SK-N-SH (cell line): ENCODE data around the gene CFAP68. TPM values are rescaled to one million over a fixed set of nuclear protein-coding genes. Genes with fewer than 3 reads are reported as not detected.

Source experiments
- CTCF ChIA-PET: fragments of 300-600, 350-600 bp; formaldehyde crosslinking; extraction: SDS; loops from one replicate; lab custom pipeline; 2021; lab: Yijun Ruan, JAX
- POLR2A ChIA-PET: fragments of 350-600 bp; sonication (Branson Sonifier 250); formaldehyde crosslinking; extraction: SDS; loops from one replicate; lab custom pipeline; 2020; ENCODE audit warnings: antibody characterized with exemption, inconsistent platforms; lab: Yijun Ruan, JAX
- DNase-seq: peaks from one replicate; pipeline ENCODE4 v3.0.0; 2012
- H2AFZ ChIP-seq: fragments of 200-600 bp; sonication (generic); 2 replicates; pipeline ENCODE4 v1.8.1; 2016; ENCODE audit warnings: antibody characterized with exemption, mild to moderate bottlenecking, low read depth
- H3F3A ChIP-seq: fragments of 200-600 bp; sonication (generic); replicated peaks from 2 replicates; pipeline ENCODE3; 2016; ENCODE audit warnings: antibody characterized with exemption, mild to moderate bottlenecking; ENCODE audit not compliant: insufficient read depth
- H3K27ac ChIP-seq, 2 experiments: fragments of 200-500 bp in 1 of 2; fragments of 200-600 bp in 1 of 2; sonication (Bioruptor generic) in 1 of 2; sonication (generic), shearing (Covaris generic) in 1 of 2; 2 replicates each; pipeline versions ENCODE4 v1.5.1 to v1.6.1; 2014 to 2016; ENCODE audit warnings: low read depth in 2 of 2, inconsistent platforms in 1 of 2, low read length in 1 of 2, mild to moderate bottlenecking in 1 of 2, mixed read lengths in 1 of 2
- H3K27me3 ChIP-seq: fragments of 200-600 bp; sonication (generic), shearing (Covaris generic); 2 replicates; pipeline ENCODE4 v1.6.1; 2016; ENCODE audit warnings: mixed run types; ENCODE audit not compliant: insufficient read depth
- H3K36me3 ChIP-seq, 2 experiments: fragments of 200-500 bp in 1 of 2; fragments of 200-600 bp in 1 of 2; sonication (Bioruptor generic) in 1 of 2; sonication (generic) in 1 of 2; replicated peaks in 1 of 2; 2 replicates each; pipeline versions ENCODE3 to v1.5.1; 2014 to 2016; ENCODE audit warnings: low read length in 1 of 2, mild to moderate bottlenecking in 1 of 2; ENCODE audit not compliant: insufficient read depth in 2 of 2, control insufficient read depth in 1 of 2
- H3K4me1 ChIP-seq, 2 experiments: fragments of 200-500 bp in 1 of 2; fragments of 200-600 bp in 1 of 2; sonication (Bioruptor generic) in 1 of 2; sonication (generic), shearing (Covaris generic) in 1 of 2; 2 replicates each; pipeline versions ENCODE4 v1.5.1 to v1.6.1; 2014 to 2016; ENCODE audit warnings: low read depth in 1 of 2, low read length in 1 of 2, mixed run types in 1 of 2; ENCODE audit not compliant: insufficient read depth in 2 of 2, control insufficient read depth in 1 of 2
- H3K4me2 ChIP-seq: fragments of 200-600 bp; sonication (generic), shearing (Covaris generic); 2 replicates; pipeline ENCODE4 v1.6.1; 2017; ENCODE audit warnings: mixed run types
- H3K4me3 ChIP-seq, 2 experiments: fragments of 200-500 bp in 1 of 2; fragments of 200-600 bp in 1 of 2; sonication (Bioruptor generic) in 1 of 2; sonication (generic), shearing (Covaris generic) in 1 of 2; 2 replicates each; pipeline versions ENCODE4 v1.5.1 to v1.8.1; 2014 to 2016; ENCODE audit warnings: low read depth in 2 of 2, inconsistent platforms in 1 of 2, low read length in 1 of 2, mild to moderate bottlenecking in 1 of 2, mixed read lengths in 1 of 2, moderate library complexity in 1 of 2
- H3K79me2 ChIP-seq: fragments of 200-600 bp; sonication (generic); 2 replicates; pipeline ENCODE4 v1.8.1; 2017; ENCODE audit warnings: mild to moderate bottlenecking; ENCODE audit not compliant: insufficient read depth
- H3K9ac ChIP-seq: fragments of 200-600 bp; sonication (generic); 2 replicates; pipeline ENCODE4 v1.6.1; 2017; ENCODE audit warnings: mixed run types
- H3K9me2 ChIP-seq: fragments of 200-600 bp; sonication (generic); 2 replicates; pipeline ENCODE4 v1.6.1; 2017; ENCODE audit warnings: mixed run types
- H3K9me3 ChIP-seq: fragments of 200-600 bp; sonication (generic); 2 replicates; pipeline ENCODE4 v1.6.1; 2017; ENCODE audit warnings: mixed run types, mild to moderate bottlenecking, moderate library complexity
- H4K20me1 ChIP-seq: fragments of 200-600 bp; sonication (generic); 2 replicates; pipeline ENCODE4 v1.6.1; 2017; ENCODE audit warnings: mild to moderate bottlenecking, mixed run types; ENCODE audit not compliant: insufficient read depth
- CHD2 ChIP-seq: fragments of 150-350 bp; IDR thresholded peaks from 2 replicates; pipeline ENCODE4 v1.6.1; 2018; ENCODE audit warnings: low read length; ENCODE audit not compliant: partially characterized antibody
- ELF1 ChIP-seq: IDR thresholded peaks from 2 replicates; pipeline ENCODE4 v1.4.0; 2012
- FOXM1 ChIP-seq: IDR thresholded peaks from 2 replicates; pipeline ENCODE4 v1.4.0; 2012; ENCODE audit warnings: low read depth, mild to moderate bottlenecking
- MEF2A ChIP-seq: IDR thresholded peaks from 2 replicates; pipeline ENCODE4 v1.4.0; 2012; ENCODE audit warnings: low read depth, borderline replicate concordance
- MXI1 ChIP-seq: IDR thresholded peaks from 2 replicates; pipeline ENCODE4 v1.6.1; 2012; ENCODE audit warnings: mild to moderate bottlenecking, low read depth, low read length, improper control_type of control experiment
- NFIC ChIP-seq: IDR thresholded peaks from 2 replicates; pipeline ENCODE4 v1.4.0; 2012; ENCODE audit warnings: borderline replicate concordance
- POLR2AphosphoS5 ChIP-seq: IDR thresholded peaks from 2 replicates; pipeline ENCODE4 v1.6.1; 2012; ENCODE audit warnings: low read depth, low read length
- RAD21 ChIP-seq: IDR thresholded peaks from 2 replicates; pipeline ENCODE4 v1.6.1; 2012; ENCODE audit warnings: mild to moderate bottlenecking, low read length
- RFX5 ChIP-seq: IDR thresholded peaks from 2 replicates; pipeline ENCODE4 v1.6.1; 2012; ENCODE audit warnings: mild to moderate bottlenecking, improper control_type of control experiment, low read length
- RXRA ChIP-seq: IDR thresholded peaks from 2 replicates; pipeline ENCODE4 v1.4.0; 2012; ENCODE audit warnings: low read depth, mild to moderate bottlenecking, borderline replicate concordance
- whole genome bisulfite sequencing: methylation state at CpG from one replicate; pipeline ENCODE4 v1.1.6; 2017; ENCODE audit warnings: low lambda C conversion rate; 5-methylcytosine and 5-hydroxymethylcytosine counted together
- polyA plus RNA-seq, 3 experiments: library from polyadenylated mRNA; depleted of rRNA; stranded (reverse); fragments of >200 nt; gene quantifications; 2 replicates each; pipeline ENCODE4 v1.2.3, GENCODE V29; 2012
- TF ChIP-seq, protein P1 (sequence below): fragments of 150-350 bp; IDR thresholded peaks from 2 replicates; pipeline ENCODE4 v1.6.1; 2016; ENCODE audit warnings: mild to moderate bottlenecking, low read depth, low read length
- TF ChIP-seq, protein P2 (sequence below): IDR thresholded peaks from 2 replicates; pipeline ENCODE4 v1.6.1; 2012; ENCODE audit warnings: mild to moderate bottlenecking, low read depth, low read length, moderate library complexity
- TF ChIP-seq, protein P3 (sequence below): fragments of 200-600 bp; sonication (generic); IDR thresholded peaks from 2 replicates; pipeline ENCODE4 v1.6.1; 2017; ENCODE audit warnings: antibody characterized with exemption, mild to moderate bottlenecking, moderate library complexity
- TF ChIP-seq, protein P4 (sequence below): IDR thresholded peaks from 2 replicates; pipeline ENCODE4 v1.4.0; 2012; ENCODE audit warnings: low read depth
- TF ChIP-seq, protein P5 (sequence below): IDR thresholded peaks from 2 replicates; pipeline ENCODE4 v1.4.0; 2012; ENCODE audit warnings: low read depth, borderline replicate concordance

The CFAP68 gene
- polyA plus RNA-seq, 1 of the 3 experiments (the other 2 are of a cell fraction), result 61.2 TPM

DNA sequence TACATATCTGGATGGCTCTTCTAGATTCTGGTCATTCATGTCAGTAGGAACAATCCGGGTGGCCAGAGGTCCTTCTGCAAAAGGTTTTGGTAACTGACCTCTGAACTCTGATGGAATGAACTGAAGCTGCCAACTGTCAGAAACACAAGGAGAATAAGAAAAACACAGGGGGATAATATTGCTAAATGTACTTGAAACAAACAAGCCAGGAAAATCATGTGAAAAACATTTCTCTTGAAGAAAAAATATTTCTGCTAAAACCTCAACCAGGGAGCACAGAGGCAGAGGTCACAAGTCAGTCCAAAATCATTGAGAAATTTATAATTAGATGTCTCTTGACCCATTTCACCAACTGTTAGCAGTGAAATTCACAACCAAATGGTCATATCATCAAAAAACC, 43.2 kb upstream of the CFAP68 start:
- no peak for TF ChIP-seq CHD2
- no peak for TF ChIP-seq FOXM1
- TF ChIP-seq RXRA, result no peak
- no peak for TF ChIP-seq ELF1
- no peak for TF ChIP-seq MXI1
- no peak for TF ChIP-seq RAD21
- TF ChIP-seq, protein P1, sequence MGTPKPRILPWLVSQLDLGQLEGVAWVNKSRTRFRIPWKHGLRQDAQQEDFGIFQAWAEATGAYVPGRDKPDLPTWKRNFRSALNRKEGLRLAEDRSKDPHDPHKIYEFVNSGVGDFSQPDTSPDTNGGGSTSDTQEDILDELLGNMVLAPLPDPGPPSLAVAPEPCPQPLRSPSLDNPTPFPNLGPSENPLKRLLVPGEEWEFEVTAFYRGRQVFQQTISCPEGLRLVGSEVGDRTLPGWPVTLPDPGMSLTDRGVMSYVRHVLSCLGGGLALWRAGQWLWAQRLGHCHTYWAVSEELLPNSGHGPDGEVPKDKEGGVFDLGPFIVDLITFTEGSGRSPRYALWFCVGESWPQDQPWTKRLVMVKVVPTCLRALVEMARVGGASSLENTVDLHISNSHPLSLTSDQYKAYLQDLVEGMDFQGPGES, result no peak
- TF ChIP-seq, protein P2, sequence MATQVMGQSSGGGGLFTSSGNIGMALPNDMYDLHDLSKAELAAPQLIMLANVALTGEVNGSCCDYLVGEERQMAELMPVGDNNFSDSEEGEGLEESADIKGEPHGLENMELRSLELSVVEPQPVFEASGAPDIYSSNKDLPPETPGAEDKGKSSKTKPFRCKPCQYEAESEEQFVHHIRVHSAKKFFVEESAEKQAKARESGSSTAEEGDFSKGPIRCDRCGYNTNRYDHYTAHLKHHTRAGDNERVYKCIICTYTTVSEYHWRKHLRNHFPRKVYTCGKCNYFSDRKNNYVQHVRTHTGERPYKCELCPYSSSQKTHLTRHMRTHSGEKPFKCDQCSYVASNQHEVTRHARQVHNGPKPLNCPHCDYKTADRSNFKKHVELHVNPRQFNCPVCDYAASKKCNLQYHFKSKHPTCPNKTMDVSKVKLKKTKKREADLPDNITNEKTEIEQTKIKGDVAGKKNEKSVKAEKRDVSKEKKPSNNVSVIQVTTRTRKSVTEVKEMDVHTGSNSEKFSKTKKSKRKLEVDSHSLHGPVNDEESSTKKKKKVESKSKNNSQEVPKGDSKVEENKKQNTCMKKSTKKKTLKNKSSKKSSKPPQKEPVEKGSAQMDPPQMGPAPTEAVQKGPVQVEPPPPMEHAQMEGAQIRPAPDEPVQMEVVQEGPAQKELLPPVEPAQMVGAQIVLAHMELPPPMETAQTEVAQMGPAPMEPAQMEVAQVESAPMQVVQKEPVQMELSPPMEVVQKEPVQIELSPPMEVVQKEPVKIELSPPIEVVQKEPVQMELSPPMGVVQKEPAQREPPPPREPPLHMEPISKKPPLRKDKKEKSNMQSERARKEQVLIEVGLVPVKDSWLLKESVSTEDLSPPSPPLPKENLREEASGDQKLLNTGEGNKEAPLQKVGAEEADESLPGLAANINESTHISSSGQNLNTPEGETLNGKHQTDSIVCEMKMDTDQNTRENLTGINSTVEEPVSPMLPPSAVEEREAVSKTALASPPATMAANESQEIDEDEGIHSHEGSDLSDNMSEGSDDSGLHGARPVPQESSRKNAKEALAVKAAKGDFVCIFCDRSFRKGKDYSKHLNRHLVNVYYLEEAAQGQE, result no peak
- no peak for TF ChIP-seq POLR2AphosphoS5
- TF ChIP-seq NFIC, result no peak
- TF ChIP-seq RFX5, result no peak
- TF ChIP-seq, protein P3, sequence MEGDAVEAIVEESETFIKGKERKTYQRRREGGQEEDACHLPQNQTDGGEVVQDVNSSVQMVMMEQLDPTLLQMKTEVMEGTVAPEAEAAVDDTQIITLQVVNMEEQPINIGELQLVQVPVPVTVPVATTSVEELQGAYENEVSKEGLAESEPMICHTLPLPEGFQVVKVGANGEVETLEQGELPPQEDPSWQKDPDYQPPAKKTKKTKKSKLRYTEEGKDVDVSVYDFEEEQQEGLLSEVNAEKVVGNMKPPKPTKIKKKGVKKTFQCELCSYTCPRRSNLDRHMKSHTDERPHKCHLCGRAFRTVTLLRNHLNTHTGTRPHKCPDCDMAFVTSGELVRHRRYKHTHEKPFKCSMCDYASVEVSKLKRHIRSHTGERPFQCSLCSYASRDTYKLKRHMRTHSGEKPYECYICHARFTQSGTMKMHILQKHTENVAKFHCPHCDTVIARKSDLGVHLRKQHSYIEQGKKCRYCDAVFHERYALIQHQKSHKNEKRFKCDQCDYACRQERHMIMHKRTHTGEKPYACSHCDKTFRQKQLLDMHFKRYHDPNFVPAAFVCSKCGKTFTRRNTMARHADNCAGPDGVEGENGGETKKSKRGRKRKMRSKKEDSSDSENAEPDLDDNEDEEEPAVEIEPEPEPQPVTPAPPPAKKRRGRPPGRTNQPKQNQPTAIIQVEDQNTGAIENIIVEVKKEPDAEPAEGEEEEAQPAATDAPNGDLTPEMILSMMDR, result no peak
- TF ChIP-seq, protein P4, sequence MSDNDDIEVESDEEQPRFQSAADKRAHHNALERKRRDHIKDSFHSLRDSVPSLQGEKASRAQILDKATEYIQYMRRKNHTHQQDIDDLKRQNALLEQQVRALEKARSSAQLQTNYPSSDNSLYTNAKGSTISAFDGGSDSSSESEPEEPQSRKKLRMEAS, result no peak
- no peak for TF ChIP-seq MEF2A
- TF ChIP-seq, protein P5, sequence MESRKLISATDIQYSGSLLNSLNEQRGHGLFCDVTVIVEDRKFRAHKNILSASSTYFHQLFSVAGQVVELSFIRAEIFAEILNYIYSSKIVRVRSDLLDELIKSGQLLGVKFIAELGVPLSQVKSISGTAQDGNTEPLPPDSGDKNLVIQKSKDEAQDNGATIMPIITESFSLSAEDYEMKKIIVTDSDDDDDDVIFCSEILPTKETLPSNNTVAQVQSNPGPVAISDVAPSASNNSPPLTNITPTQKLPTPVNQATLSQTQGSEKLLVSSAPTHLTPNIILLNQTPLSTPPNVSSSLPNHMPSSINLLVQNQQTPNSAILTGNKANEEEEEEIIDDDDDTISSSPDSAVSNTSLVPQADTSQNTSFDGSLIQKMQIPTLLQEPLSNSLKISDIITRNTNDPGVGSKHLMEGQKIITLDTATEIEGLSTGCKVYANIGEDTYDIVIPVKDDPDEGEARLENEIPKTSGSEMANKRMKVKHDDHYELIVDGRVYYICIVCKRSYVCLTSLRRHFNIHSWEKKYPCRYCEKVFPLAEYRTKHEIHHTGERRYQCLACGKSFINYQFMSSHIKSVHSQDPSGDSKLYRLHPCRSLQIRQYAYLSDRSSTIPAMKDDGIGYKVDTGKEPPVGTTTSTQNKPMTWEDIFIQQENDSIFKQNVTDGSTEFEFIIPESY, result no peak
- ChIA-PET POLR2A (no interaction called here), CTCF (interaction anchor here (1.5 to 3.5 kb wide), 4 partner anchors 10 to 249 kb away, joined by 3 to 20 read pairs (median 7); no protein-coding TSS in a partner anchor)
- Histone ChIP-seq H2AFZ (no peak overlapping the region), H3K4me1 (peaks cover 8 to 9% of the 10 kb centered on the region in 2 experiments; a peak in 3 of 4 replicates), H3K9me2 (no peaks in the 10 kb centered on the region), H3K4me3 (no peak overlapping the region), H3K9ac (no peak overlapping the region), H3K4me2 (no peak overlapping the region), H3K79me2 (no peaks in the 10 kb centered on the region), H4K20me1 (no peaks in the 10 kb centered on the region), H3K27ac (no peak overlapping the region), H3K36me3 (peaks cover 24 to 43% of the 10 kb centered on the region in 2 experiments), H3K27me3 (no peaks in the 10 kb centered on the region), H3F3A (peaks cover 9% of the 10 kb centered on the region), H3K9me3 (no peaks in the 10 kb centered on the region)
- 95% methylated on average over 1 of the region's 1 CpG for WGBS
- DNase-seq, result no peak
